HUDEP-2 (cell line): ENCODE measurements around the gene NDUFS7.

Experiments used
- DNase-seq, 76 experiments: peaks; one replicate each; lab custom pipeline; 2025; ENCODE audit not compliant: unreplicated experiment in 76 of 76; lab: John Stamatoyannopoulos, UW

Gene NDUFS7

GRCh38 chr19:1399745-1400144, 16.0 kb downstream of the NDUFS7 start:
- no peak for DNase-seq

- peak in 8 of 76 experiments; percentile 18 to 69 (median 39) for DNase-seq
These were observed 16.8 kb downstream of the NDUFS7 start for GRCh38 chr19:1400281-1401137.

- peak in 2 of 76 experiments; percentile 12 to 18 for DNase-seq
These were observed 17.6 kb downstream of the NDUFS7 start, which contains the start of gene GAMT for GRCh38 chr19:1401138-1401888. Gene GAMT (minus strand): TSS chr19:1401542. CDS start chr19:1401476, 66 bp downstream.

GRCh38 chr19:1401889-1402217, 18.1 kb downstream of the NDUFS7 start:
- no peak for DNase-seq

GRCh38 chr19:1402411-1403070, 18.8 kb downstream of the NDUFS7 start:
- no peak for DNase-seq

- DNase-seq = peak; percentile 56 to 100 (median 99)
These were observed 23.2 kb downstream of the NDUFS7 start for GRCh38 chr19:1406774-1407527.

GRCh38 chr19:1407528-1408299, 24.0 kb downstream of the NDUFS7 start, which contains the start of gene DAZAP1:
Gene DAZAP1 (plus strand): TSS chr19:1407586. CDS start chr19:1407774, 188 bp downstream.
- peak in 2 of 76 experiments; percentile 44 to 60 for DNase-seq

- peak in 38 of 76 experiments; percentile 18 to 85 (median 48) for DNase-seq
These were observed 24.8 kb downstream of the NDUFS7 start for GRCh38 chr19:1408300-1409203.

- no peak for DNase-seq
These were observed 25.7 kb downstream of the NDUFS7 start for GRCh38 chr19:1409204-1410005.

GRCh38 chr19:1410136-1410786, 26.6 kb downstream of the NDUFS7 start:
- DNase-seq = no peak

- DNase-seq = no peak
These were observed 27.1 kb downstream of the NDUFS7 start for GRCh38 chr19:1410789-1411188.

- peak in 1 of 76 experiments; percentile 22 for DNase-seq
These were observed 27.8 kb downstream of the NDUFS7 start for GRCh38 chr19:1411255-1412191.

GRCh38 chr19:1412323-1412923, 28.7 kb downstream of the NDUFS7 start:
- no peak for DNase-seq

GRCh38 chr19:1412995-1413800, 29.5 kb downstream of the NDUFS7 start:
- no peak for DNase-seq
